Cerebellar cortex (tissue), 1 donor: Measurements from ENCODE around the gene P2RY12.

Experiments
- DNase-seq: peaks from one replicate; pipeline ENCODE4 v3.0.0-alpha.2; 2015; ENCODE audit warnings: low spot score

Gene P2RY12

GRCh38 chr3:151384741-151385174 lies at the start of gene P2RY12:
Gene P2RY12 (minus strand): TSS chr3:151384753. CDS start chr3:151338845, 45,908 bp downstream.
- no peak for DNase-seq

GRCh38 chr3:151432616-151433372 lies 48.2 kb upstream of the P2RY12 start:
- peak; percentile 3 for DNase-seq

GRCh38 chr3:151431940-151432339 lies 47.4 kb upstream of the P2RY12 start:
- DNase-seq = no peak

- no peak for DNase-seq
Measured at GRCh38 chr3:151430821-151431484, 46.4 kb upstream of the P2RY12 start.

- no peak for DNase-seq
Measured at GRCh38 chr3:151428386-151428785, 43.8 kb upstream of the P2RY12 start.

GRCh38 chr3:151426341-151426657 lies 41.7 kb upstream of the P2RY12 start:
- DNase-seq = no peak

- DNase-seq = no peak
Measured at GRCh38 chr3:151425627-151426340, 41.2 kb upstream of the P2RY12 start.

- DNase-seq = no peak
Measured at GRCh38 chr3:151423091-151423490, 38.5 kb upstream of the P2RY12 start.

GRCh38 chr3:151421938-151422337 lies 37.4 kb upstream of the P2RY12 start:
- DNase-seq = no peak

- no peak for DNase-seq
Measured at GRCh38 chr3:151419806-151420205, 35.3 kb upstream of the P2RY12 start.

- no peak for DNase-seq
Measured at GRCh38 chr3:151415289-151415688, 30.7 kb upstream of the P2RY12 start.

- no peak for DNase-seq
Measured at GRCh38 chr3:151412989-151413388, 28.4 kb upstream of the P2RY12 start.

GRCh38 chr3:151410891-151411559 lies 26.5 kb upstream of the P2RY12 start:
- no peak for DNase-seq

GRCh38 chr3:151407928-151408327 lies 23.4 kb upstream of the P2RY12 start:
- no peak for DNase-seq

- no peak for DNase-seq
Measured at GRCh38 chr3:151404316-151404715, 19.8 kb upstream of the P2RY12 start.

- no peak for DNase-seq
Measured at GRCh38 chr3:151403246-151403645, 18.7 kb upstream of the P2RY12 start.

- DNase-seq = no peak
Measured at GRCh38 chr3:151402349-151402748, 17.8 kb upstream of the P2RY12 start.

- no peak for DNase-seq
Measured at GRCh38 chr3:151400341-151400740, 15.8 kb upstream of the P2RY12 start.

GRCh38 chr3:151398895-151399294 lies 14.3 kb upstream of the P2RY12 start:
- no peak for DNase-seq

GRCh38 chr3:151395806-151396205 lies 11.3 kb upstream of the P2RY12 start:
- no peak for DNase-seq

GRCh38 chr3:151394611-151395010 lies 10.1 kb upstream of the P2RY12 start:
- DNase-seq = no peak

- no peak for DNase-seq
Measured at GRCh38 chr3:151393941-151394340, 9.4 kb upstream of the P2RY12 start.
